SK-N-SH (cell line): ENCODE results near the gene SNX24.

ENCODE experiments used
- CTCF ChIP-seq: fragments of 200-600 bp; sonication (generic); IDR thresholded peaks from 2 replicates; pipeline ENCODE4 v1.6.1; 2017; ENCODE audit warnings: antibody characterized with exemption, mild to moderate bottlenecking, moderate library complexity
- EP300 ChIP-seq, 2 experiments: IDR thresholded peaks; 2 replicates each; pipeline versions ENCODE4 v1.4.0 to v1.6.1; 2012; ENCODE audit warnings: borderline replicate concordance in 1 of 2, low read depth in 1 of 2, low read length in 1 of 2
- EZH2phosphoT487 ChIP-seq: fragments of 200-600 bp; sonication (generic); IDR thresholded peaks from 2 replicates; pipeline ENCODE4 v1.6.1; 2017; ENCODE audit warnings: low read depth, mixed run types, mild to moderate bottlenecking, antibody characterized with exemption, moderate library complexity, borderline replicate concordance
- FOXM1 ChIP-seq: IDR thresholded peaks from 2 replicates; pipeline ENCODE4 v1.4.0; 2012; ENCODE audit warnings: low read depth, mild to moderate bottlenecking
- GABPA ChIP-seq: IDR thresholded peaks from 2 replicates; pipeline ENCODE4 v1.4.0; 2012; ENCODE audit warnings: low read depth, mild to moderate bottlenecking
- MEF2A ChIP-seq: IDR thresholded peaks from 2 replicates; pipeline ENCODE4 v1.4.0; 2012; ENCODE audit warnings: low read depth, borderline replicate concordance
- PBX3 ChIP-seq: IDR thresholded peaks from 2 replicates; pipeline ENCODE4; 2012
- POLR2AphosphoS5 ChIP-seq: IDR thresholded peaks from 2 replicates; pipeline ENCODE4 v1.6.1; 2012; ENCODE audit warnings: low read depth, low read length
- RAD21 ChIP-seq: IDR thresholded peaks from 2 replicates; pipeline ENCODE4 v1.6.1; 2012; ENCODE audit warnings: mild to moderate bottlenecking, low read length
- REST ChIP-seq: IDR thresholded peaks from 2 replicates; pipeline ENCODE4 v1.6.1; 2012; ENCODE audit warnings: mild to moderate bottlenecking, low read depth, low read length, moderate library complexity
- RXRA ChIP-seq: IDR thresholded peaks from 2 replicates; pipeline ENCODE4 v1.4.0; 2012; ENCODE audit warnings: low read depth, mild to moderate bottlenecking, borderline replicate concordance
- SIN3A ChIP-seq: IDR thresholded peaks from 2 replicates; pipeline ENCODE4 v1.6.1; 2012; ENCODE audit warnings: low read depth, mild to moderate bottlenecking, low read length, moderate library complexity, borderline replicate concordance
- TEAD4 ChIP-seq: IDR thresholded peaks from 2 replicates; pipeline ENCODE4 v1.4.0; 2012; ENCODE audit warnings: mild to moderate bottlenecking, borderline replicate concordance; ENCODE audit not compliant: insufficient read depth
- USF2 ChIP-seq: fragments of 150-350 bp; IDR thresholded peaks from 2 replicates; pipeline ENCODE4 v1.6.1; 2017; ENCODE audit warnings: antibody characterized with exemption, low read length, low read depth, borderline replicate concordance

- TF ChIP-seq CTCF (no peak), MEF2A (no peak), RAD21 (no peak), RXRA (no peak), POLR2AphosphoS5 (no peak), EP300 (IDR thresholded peaks at IDR 0.05; ENCODE audit: borderline replicate concordance in 1 of 2, low read depth in 1 of 2, low read length in 1 of 2) (no peak), TEAD4 (no peak), PBX3 (no peak), REST (no peak), GABPA (peak; percentile 33; the same call in 1 of the 2 replicates), EZH2phosphoT487 (no peak), SIN3A (no peak), USF2 (no peak), FOXM1 (no peak)
Observed at GRCh38 chr5:123035918-123036390, 190.5 kb downstream of the SNX24 start.
